HEK293 (cell line): Measurements from ENCODE around the gene IRF7.

Experiments used
- CTCF ChIA-PET: fragments of 350-600 bp; formaldehyde crosslinking; extraction: SDS; loops from one replicate; lab custom pipeline; 2021; ENCODE audit warnings: antibody characterized with exemption; lab: Yijun Ruan, JAX
- POLR2A ChIA-PET: fragments of 300-600 bp; formaldehyde crosslinking; extraction: SDS; loops from one replicate; lab custom pipeline; 2020; ENCODE audit warnings: antibody characterized with exemption, inconsistent platforms; lab: Yijun Ruan, JAX
- H3K27ac ChIP-seq: fragments of 200-500 bp; sonication (Bioruptor generic); 2 replicates; pipeline ENCODE4 v1.5.1; 2014; ENCODE audit warnings: low read depth, low read length, control low read depth, inconsistent platforms; ENCODE audit errors: extremely low read depth
- H3K36me3 ChIP-seq, 2 experiments: fragments of 200-500 bp in 1 of 2; sonication (Bioruptor generic) in 1 of 2; 1 replicate in 1 of 2; 2 replicates in 1 of 2; pipeline ENCODE4 v1.5.1; 2014 to 2017; ENCODE audit warnings: inconsistent platforms in 2 of 2, low read length in 2 of 2; ENCODE audit not compliant: control insufficient read depth in 2 of 2, insufficient read depth in 1 of 2
- H3K4me1 ChIP-seq: fragments of 200-500 bp; sonication (Bioruptor generic); 2 replicates; pipeline ENCODE4 v1.5.1; 2014; ENCODE audit warnings: mild to moderate bottlenecking, low read length, inconsistent platforms; ENCODE audit not compliant: control insufficient read depth, insufficient read depth
- H3K4me3 ChIP-seq: 2 replicates; pipeline ENCODE4 v1.5.1; 2011; ENCODE audit warnings: low read depth, mild to moderate bottlenecking, control low read depth, low read length, moderate library complexity
- H3K9me3 ChIP-seq: fragments of 200-500 bp; sonication (Bioruptor generic); 2 replicates; pipeline ENCODE4 v1.5.1; 2014; ENCODE audit warnings: low read depth, low read length, inconsistent platforms; ENCODE audit not compliant: control insufficient read depth, insufficient read depth
- KLF9 ChIP-seq: fragments of 450-650 bp; formaldehyde crosslinking; IDR thresholded peaks from 2 replicates; pipeline ENCODE4 v1.5.1; 2016; ENCODE audit warnings: missing biosample characterization, missing genetic modification characterization, low read depth
- ZBTB10 ChIP-seq: fragments of 450-650 bp; formaldehyde crosslinking; IDR thresholded peaks from 2 replicates; pipeline ENCODE4 v1.5.1; 2016; ENCODE audit warnings: missing biosample characterization, missing genetic modification characterization
- ZNF132 ChIP-seq: fragments of 450-650 bp; formaldehyde crosslinking; IDR thresholded peaks from 2 replicates; pipeline ENCODE4 v1.5.1; 2017; ENCODE audit warnings: missing biosample characterization, missing genetic modification characterization, borderline replicate concordance
- ZNF140 ChIP-seq: fragments of 450-650 bp; formaldehyde crosslinking; IDR thresholded peaks from 2 replicates; pipeline ENCODE4 v1.5.1; 2016; ENCODE audit warnings: missing biosample characterization, missing genetic modification characterization
- ZNF148 ChIP-seq: fragments of 450-650 bp; formaldehyde crosslinking; IDR thresholded peaks from 2 replicates; pipeline ENCODE4 v1.5.0; 2017; ENCODE audit warnings: missing biosample characterization, missing genetic modification characterization, borderline replicate concordance
- ZNF221 ChIP-seq: fragments of 450-650 bp; formaldehyde crosslinking; IDR thresholded peaks from 2 replicates; pipeline ENCODE4 v1.5.1; 2017; ENCODE audit warnings: missing biosample characterization, missing genetic modification characterization, borderline replicate concordance
- ZNF23 ChIP-seq: fragments of 450-650 bp; formaldehyde crosslinking; IDR thresholded peaks from 2 replicates; pipeline ENCODE4 v1.5.1; 2016; ENCODE audit warnings: missing biosample characterization, missing genetic modification characterization, borderline replicate concordance
- ZNF324 ChIP-seq: fragments of 450-650 bp; formaldehyde crosslinking; IDR thresholded peaks from 2 replicates; pipeline ENCODE4 v1.5.1; 2016; ENCODE audit warnings: missing biosample characterization, missing genetic modification characterization
- ZNF391 ChIP-seq: fragments of 450-650 bp; formaldehyde crosslinking; IDR thresholded peaks from 2 replicates; pipeline ENCODE4 v1.5.1; 2016; ENCODE audit warnings: low read depth, missing biosample characterization, missing genetic modification characterization, borderline replicate concordance
- ZNF426 ChIP-seq: fragments of 450-650 bp; formaldehyde crosslinking; IDR thresholded peaks from 2 replicates; pipeline ENCODE4 v1.5.1; 2017; ENCODE audit warnings: missing biosample characterization, missing genetic modification characterization, mild to moderate bottlenecking, inconsistent platforms, moderate library complexity
- ZNF548 ChIP-seq: fragments of 450-650 bp; formaldehyde crosslinking; IDR thresholded peaks from 2 replicates; pipeline ENCODE4 v1.5.1; 2016; ENCODE audit warnings: missing biosample characterization, missing genetic modification characterization
- ZNF571 ChIP-seq: fragments of 450-650 bp; formaldehyde crosslinking; IDR thresholded peaks from 2 replicates; pipeline ENCODE4 v1.5.0; 2017; ENCODE audit warnings: missing biosample characterization, missing genetic modification characterization
- ZNF624 ChIP-seq: fragments of 450-650 bp; formaldehyde crosslinking; IDR thresholded peaks from 2 replicates; pipeline ENCODE4 v1.5.1; 2017; ENCODE audit warnings: missing biosample characterization, missing genetic modification characterization
- ZSCAN18 ChIP-seq: fragments of 450-650 bp; formaldehyde crosslinking; IDR thresholded peaks from 2 replicates; pipeline ENCODE4 v1.5.1; 2016; ENCODE audit warnings: missing biosample characterization, missing genetic modification characterization
- TF ChIP-seq, protein P1 (sequence below): fragments of 450-650 bp; formaldehyde crosslinking; IDR thresholded peaks from 2 replicates; pipeline ENCODE4 v1.5.1; 2016; ENCODE audit warnings: missing biosample characterization, missing genetic modification characterization
- TF ChIP-seq, protein P2 (sequence below): fragments of 450-650 bp; formaldehyde crosslinking; IDR thresholded peaks from 2 replicates; pipeline ENCODE4 v1.5.1; 2016; ENCODE audit warnings: missing biosample characterization, missing genetic modification characterization
- TF ChIP-seq, protein P3 (sequence below): fragments of 450-650 bp; formaldehyde crosslinking; IDR thresholded peaks from 2 replicates; pipeline ENCODE4 v1.5.1; 2016; ENCODE audit warnings: missing biosample characterization, missing genetic modification characterization

Gene IRF7

DNA sequence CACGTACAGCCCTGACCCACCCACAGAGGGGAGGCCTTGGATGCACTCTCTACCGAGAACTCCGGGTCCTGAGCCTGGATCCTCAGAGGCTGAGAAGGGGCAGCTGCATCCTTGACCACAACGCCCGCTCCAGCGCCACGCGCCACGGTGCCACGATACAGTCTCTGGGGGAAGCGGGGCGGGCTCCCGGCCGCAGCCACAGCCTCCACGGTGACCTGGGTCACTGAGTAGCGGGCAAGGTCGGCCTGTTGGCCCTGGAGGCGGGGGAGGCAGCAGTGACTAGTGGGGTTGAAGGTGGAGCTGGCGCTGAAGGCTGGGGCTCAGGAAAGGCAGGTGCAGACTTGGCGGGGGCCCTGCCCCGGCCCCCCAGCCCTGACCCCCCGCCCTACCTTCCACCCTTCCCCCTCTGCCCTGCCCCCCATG lies 3.9 kb upstream of the IRF7 start:
- no peak overlapping the region for H3K4me3 ChIP-seq
- ChIA-PET CTCF (no interaction called here), POLR2A (no interaction called here)
- no peaks in the 10 kb centered on the region for H3K9me3 ChIP-seq
- H3K36me3 ChIP-seq, result peaks cover 0 to 14% of the 10 kb centered on the region in 2 experiments; a peak in 1 of 3 replicates
- no peak for TF ChIP-seq ZNF624 (tag by site-specific recombination)
- TF ChIP-seq, protein P1, sequence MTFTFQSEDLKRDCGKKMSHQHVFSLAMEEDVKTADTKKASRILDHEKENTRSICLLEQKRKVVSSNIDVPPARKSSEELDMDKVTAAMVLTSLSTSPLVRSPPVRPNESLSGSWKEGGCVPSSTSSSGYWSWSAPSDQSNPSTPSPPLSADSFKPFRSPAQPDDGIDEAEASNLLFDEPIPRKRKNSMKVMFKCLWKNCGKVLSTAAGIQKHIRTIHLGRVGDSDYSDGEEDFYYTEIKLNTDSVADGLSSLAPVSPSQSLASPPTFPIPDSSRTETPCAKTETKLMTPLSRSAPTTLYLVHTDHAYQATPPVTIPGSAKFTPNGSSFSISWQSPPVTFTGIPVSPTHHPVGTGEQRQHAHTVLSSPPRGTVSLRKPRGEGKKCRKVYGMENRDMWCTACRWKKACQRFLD (tag by site-specific recombination), result no peak
- no peak for TF ChIP-seq ZNF324 (tag by site-specific recombination)
- no peak for TF ChIP-seq ZNF140
- no peak for TF ChIP-seq ZNF23
- TF ChIP-seq ZNF391, result no peak
- TF ChIP-seq, all 188 proteins: peak for 0
- Histone ChIP-seq H3K4me1 (no peaks in the 10 kb centered on the region), H3K27ac (no peak overlapping the region)

DNA sequence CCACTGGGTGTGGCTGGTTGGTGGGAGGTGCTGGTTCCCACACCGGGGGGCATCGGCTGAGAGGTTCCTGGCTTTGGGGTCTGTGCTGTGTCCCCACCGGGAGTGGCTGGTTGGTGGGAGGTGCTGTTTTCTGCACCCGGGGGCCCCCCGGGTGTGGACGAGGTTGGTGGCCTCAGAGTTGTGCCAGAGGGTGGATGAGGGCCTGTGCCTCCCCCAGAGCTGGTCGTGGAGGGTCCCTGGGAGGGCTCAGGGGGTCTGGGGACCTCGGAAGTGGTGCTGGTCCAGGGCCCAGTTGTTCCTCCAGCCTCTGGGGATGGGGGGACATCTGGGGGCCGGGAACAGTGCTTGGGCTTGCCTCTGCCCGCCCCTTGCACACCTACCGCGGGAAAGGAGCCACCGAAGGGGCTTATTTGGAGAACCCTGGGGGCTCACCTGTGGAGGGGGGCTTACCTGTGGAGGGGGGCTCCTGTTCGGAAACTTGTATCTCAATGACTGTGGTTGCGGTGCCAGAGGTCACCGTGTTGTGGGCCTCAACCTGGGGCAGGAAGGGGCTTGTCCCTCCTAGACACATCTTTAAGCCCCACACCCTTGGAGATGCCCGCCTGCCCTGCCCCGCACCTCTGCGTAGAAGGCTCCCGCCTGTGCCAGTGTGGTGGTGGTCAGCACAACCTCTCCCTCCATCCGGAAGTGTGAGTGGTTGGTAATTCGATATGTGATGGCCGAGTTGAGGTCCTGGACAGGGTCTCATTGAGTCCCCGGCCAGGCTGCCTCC lies 3.3 kb upstream of the IRF7 start:
- no peak overlapping the region for H3K27ac ChIP-seq
- H3K4me1 ChIP-seq, result no peaks in the 10 kb centered on the region
- H3K4me3 ChIP-seq, result no peak overlapping the region
- H3K9me3 ChIP-seq, result no peaks in the 10 kb centered on the region
- ChIA-PET CTCF (no interaction called here), POLR2A (no interaction called here)
- TF ChIP-seq KLF9 (tag by site-specific recombination), result no peak
- TF ChIP-seq ZNF221 (tag by site-specific recombination), result no peak
- TF ChIP-seq ZNF548 (tag by site-specific recombination), result no peak
- no peak for TF ChIP-seq ZNF132 (tag by site-specific recombination)
- no peak for TF ChIP-seq ZNF571 (tag by site-specific recombination)
- peaks cover 0 to 20% of the 10 kb centered on the region in 2 experiments; a peak in 1 of 3 replicates for H3K36me3 ChIP-seq

DNA sequence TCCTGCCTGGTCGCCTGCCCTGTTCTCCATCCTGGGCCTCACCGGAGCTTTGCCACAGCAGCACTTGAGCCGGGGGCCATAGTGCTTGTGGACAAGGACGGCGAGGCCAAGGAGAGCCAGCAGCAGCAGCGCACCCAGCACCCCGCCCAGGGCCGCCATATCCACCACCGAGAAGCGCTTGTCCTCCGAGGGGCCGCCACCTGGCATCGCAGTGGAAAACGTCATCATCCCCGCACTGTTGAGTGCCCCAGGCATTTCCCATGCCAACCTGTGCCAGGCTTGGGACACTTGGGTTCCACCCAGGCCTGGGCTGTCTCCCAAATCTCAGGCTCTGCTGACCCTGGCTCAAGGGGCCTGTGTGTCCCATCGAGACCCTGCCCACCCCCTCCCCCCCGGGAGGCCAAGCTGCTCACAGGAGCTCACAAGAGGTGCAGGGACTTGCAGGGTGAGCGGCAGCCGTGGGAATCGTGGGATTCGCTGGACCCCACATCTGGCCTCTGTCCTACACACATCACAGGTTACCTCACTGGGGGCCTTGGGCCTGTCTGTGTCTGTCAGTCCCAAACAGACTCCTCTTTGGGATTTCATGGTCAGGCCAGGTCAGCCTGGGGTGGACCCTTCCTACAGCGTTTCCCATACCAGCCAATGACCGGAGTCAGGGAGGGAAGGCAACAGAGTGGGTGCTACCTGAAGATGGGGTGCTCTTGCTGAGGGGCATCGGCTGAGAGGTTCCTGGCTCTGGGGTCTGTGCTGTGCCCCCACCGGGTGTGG lies 2.3 kb upstream of the IRF7 start:
- Histone ChIP-seq H3K4me1 (no peaks in the 10 kb centered on the region), H3K27ac (no peak overlapping the region), H3K36me3 (peaks cover 0 to 27% of the 10 kb centered on the region in 2 experiments; a peak in 1 of 3 replicates), H3K9me3 (no peaks in the 10 kb centered on the region), H3K4me3 (no peak overlapping the region)
- CTCF ChIA-PET, result no interaction called here
- POLR2A ChIA-PET, result no interaction called here
- TF ChIP-seq ZSCAN18 (no peak), ZBTB10 (no peak), ZNF148 (tag by site-specific recombination) (no peak), ZNF426 (tag by site-specific recombination) (no peak)
- TF ChIP-seq, protein P2, sequence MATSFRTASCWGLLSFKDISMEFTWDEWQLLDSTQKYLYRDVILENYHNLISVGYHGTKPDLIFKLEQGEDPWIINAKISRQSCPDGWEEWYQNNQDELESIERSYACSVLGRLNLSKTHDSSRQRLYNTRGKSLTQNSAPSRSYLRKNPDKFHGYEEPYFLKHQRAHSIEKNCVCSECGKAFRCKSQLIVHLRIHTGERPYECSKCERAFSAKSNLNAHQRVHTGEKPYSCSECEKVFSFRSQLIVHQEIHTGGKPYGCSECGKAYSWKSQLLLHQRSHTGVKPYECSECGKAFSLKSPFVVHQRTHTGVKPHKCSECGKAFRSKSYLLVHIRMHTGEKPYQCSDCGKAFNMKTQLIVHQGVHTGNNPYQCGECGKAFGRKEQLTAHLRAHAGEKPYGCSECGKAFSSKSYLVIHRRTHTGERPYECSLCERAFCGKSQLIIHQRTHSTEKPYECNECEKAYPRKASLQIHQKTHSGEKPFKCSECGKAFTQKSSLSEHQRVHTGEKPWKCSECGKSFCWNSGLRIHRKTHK (tag by site-specific recombination), result no peak
- TF ChIP-seq, protein P3, sequence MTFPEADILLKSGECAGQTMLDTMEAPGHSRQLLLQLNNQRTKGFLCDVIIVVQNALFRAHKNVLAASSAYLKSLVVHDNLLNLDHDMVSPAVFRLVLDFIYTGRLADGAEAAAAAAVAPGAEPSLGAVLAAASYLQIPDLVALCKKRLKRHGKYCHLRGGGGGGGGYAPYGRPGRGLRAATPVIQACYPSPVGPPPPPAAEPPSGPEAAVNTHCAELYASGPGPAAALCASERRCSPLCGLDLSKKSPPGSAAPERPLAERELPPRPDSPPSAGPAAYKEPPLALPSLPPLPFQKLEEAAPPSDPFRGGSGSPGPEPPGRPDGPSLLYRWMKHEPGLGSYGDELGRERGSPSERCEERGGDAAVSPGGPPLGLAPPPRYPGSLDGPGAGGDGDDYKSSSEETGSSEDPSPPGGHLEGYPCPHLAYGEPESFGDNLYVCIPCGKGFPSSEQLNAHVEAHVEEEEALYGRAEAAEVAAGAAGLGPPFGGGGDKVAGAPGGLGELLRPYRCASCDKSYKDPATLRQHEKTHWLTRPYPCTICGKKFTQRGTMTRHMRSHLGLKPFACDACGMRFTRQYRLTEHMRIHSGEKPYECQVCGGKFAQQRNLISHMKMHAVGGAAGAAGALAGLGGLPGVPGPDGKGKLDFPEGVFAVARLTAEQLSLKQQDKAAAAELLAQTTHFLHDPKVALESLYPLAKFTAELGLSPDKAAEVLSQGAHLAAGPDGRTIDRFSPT (tag by site-specific recombination), result peak; percentile 68
